Tibial nerve (tissue), 4 donors: Measurements from ENCODE around the gene ACTL7B. TPM values are rescaled to one million over a fixed set of nuclear protein-coding genes. Genes with fewer than 3 reads are reported as not detected.
"Not testable (repeated sequence)": the region's sequence is repeated elsewhere in the genome, so short reads cannot be mapped to it uniquely, and the experiment has no call there.

Experiments used
- DNase-seq, 2 donors: peaks; one replicate each; pipeline ENCODE4 v3.0.0-alpha.2; 2019; ENCODE audit warnings: low spot score in 2 of 2
- H3K27ac ChIP-seq, 4 donors: fragments of 200-600 bp; sonication (generic) in 3 of 4; one replicate each; pipeline ENCODE4 v1.5.1; 2017 to 2019; ENCODE audit warnings: mild to moderate bottlenecking in 1 of 4
- H3K27me3 ChIP-seq, 2 donors: fragments of 200-600 bp; sonication (generic) in 1 of 2; one replicate each; pipeline versions ENCODE4 v1.5.1 to v1.6.0; 2017 to 2019
- H3K36me3 ChIP-seq, 3 donors: fragments of 200-600 bp; sonication (generic); one replicate each; pipeline ENCODE4 v1.5.1; 2018 to 2019
- H3K4me1 ChIP-seq, 4 donors: fragments of 200-600 bp; sonication (generic) in 3 of 4; one replicate each; pipeline ENCODE4 v1.5.1; 2017 to 2019
- H3K4me3 ChIP-seq, 4 donors: fragments of 200-600 bp; sonication (generic) in 3 of 4; one replicate each; pipeline ENCODE4 v1.5.1; 2017 to 2019; ENCODE audit warnings: mild to moderate bottlenecking in 1 of 4, moderate library complexity in 1 of 4
- H3K9me3 ChIP-seq, 4 donors: fragments of 200-600 bp; sonication (generic) in 3 of 4; one replicate each; pipeline ENCODE4 v1.5.1; 2017 to 2019
- CTCF ChIP-seq, 5 experiments: fragments of 200-600 bp in 3 of 5; fragments of 450-650 bp in 2 of 5; sonication (generic) in 3 of 5; IDR thresholded peaks; one replicate each; pipeline ENCODE4 v1.5.1; 2016 to 2019; ENCODE audit warnings: antibody characterized with exemption in 5 of 5, mild to moderate bottlenecking in 3 of 5, moderate library complexity in 2 of 5
- EP300 ChIP-seq, 2 donors: sonication (generic); formaldehyde crosslinking; IDR thresholded peaks; one replicate each; pipeline ENCODE4 v1.6.1; 2017; ENCODE audit warnings: antibody characterized with exemption in 2 of 2, mild to moderate bottlenecking in 1 of 2
- POLR2A ChIP-seq, 2 donors: fragments of 450-650 bp; IDR thresholded peaks; one replicate each; pipeline ENCODE4 v1.6.1; 2017; ENCODE audit warnings: antibody characterized with exemption in 2 of 2, mild to moderate bottlenecking in 2 of 2, moderate library complexity in 2 of 2
- WGBS, 2 donors: methylation state at CpG; one replicate each; pipeline ENCODE4 v1.1.5; 2018; 5-methylcytosine and 5-hydroxymethylcytosine counted together
- total RNA-seq, 4 donors: library from RNA; depleted of rRNA; stranded (reverse); fragments of >200 nt; gene quantifications; one replicate each; pipeline ENCODE4 v1.1.0, GENCODE V29; 2016

ACTL7B gene
- total RNA-seq: not detected

- WGBS, 2 donors: 77 to 82% methylated on average over 5 to 7 of the region's 7 CpGs
- Histone ChIP-seq H3K9me3 (no peaks in the 10 kb centered on the region), H3K36me3 (no peaks in the 10 kb centered on the region), H3K4me3 (no peak within 1 kb of the TSS), H3K4me1 (no peaks in the 10 kb centered on the region), H3K27me3 (no peaks in the 10 kb centered on the region), H3K27ac (no peak within 1 kb of the TSS)
- TF ChIP-seq POLR2A (IDR thresholded peaks at IDR 0.05): no peak
- no peak for TF ChIP-seq CTCF (IDR thresholded peaks at IDR 0.05)
- no peak for TF ChIP-seq EP300 (IDR thresholded peaks at IDR 0.05)
- no peak for DNase-seq
Measured at GRCh38 chr9:108855888-108856287, at the start of gene ACTL7B. ACTL7B (minus strand) TSS chr9:108855986; CDS start chr9:108855930, 56 bp downstream.

- H3K27me3 ChIP-seq: no peaks in the 10 kb centered on the region
- H3K9me3 ChIP-seq: no peaks in the 10 kb centered on the region
- 78 to 79% methylated on average over 2 of the region's 2 CpGs for WGBS, 2 donors
- H3K4me1 ChIP-seq: no peaks in the 10 kb centered on the region
- no peak overlapping the region for H3K4me3 ChIP-seq
- no peak overlapping the region for H3K27ac ChIP-seq
- TF ChIP-seq EP300 (IDR thresholded peaks at IDR 0.05): no peak
- no peak for TF ChIP-seq POLR2A (IDR thresholded peaks at IDR 0.05)
- no peak for TF ChIP-seq CTCF (IDR thresholded peaks at IDR 0.05)
- H3K36me3 ChIP-seq: peaks cover 0 to 96% (median 14%) of the 10 kb centered on the region in 3 donors
- no peak for DNase-seq
Measured at GRCh38 chr9:108905494-108905893, 49.7 kb upstream of the ACTL7B start.

- no peak for DNase-seq
- H3K27ac ChIP-seq: no peak overlapping the region
- no peaks in the 10 kb centered on the region for H3K9me3 ChIP-seq
- H3K36me3 ChIP-seq: peaks cover 0 to 96% (median 17%) of the 10 kb centered on the region in 3 donors
- H3K27me3 ChIP-seq: no peaks in the 10 kb centered on the region
- no peak overlapping the region for H3K4me3 ChIP-seq
- TF ChIP-seq CTCF (IDR thresholded peaks at IDR 0.05) (no peak), POLR2A (IDR thresholded peaks at IDR 0.05) (no peak), EP300 (IDR thresholded peaks at IDR 0.05) (no peak)
- no peaks in the 10 kb centered on the region for H3K4me1 ChIP-seq
- 91 to 96% methylated on average over 3 of the region's 3 CpGs for WGBS, 2 donors
Measured at GRCh38 chr9:108904161-108904560, 48.4 kb upstream of the ACTL7B start.

- Histone ChIP-seq H3K9me3 (no peaks in the 10 kb centered on the region), H3K27me3 (no peaks in the 10 kb centered on the region), H3K36me3 (peaks cover 0 to 96% (median 20%) of the 10 kb centered on the region in 3 donors), H3K4me3 (no peak overlapping the region), H3K27ac (no peak overlapping the region), H3K4me1 (no peaks in the 10 kb centered on the region)
- DNase-seq: no peak
- WGBS, 2 donors: 83 to 88% methylated on average over 2 of the region's 2 CpGs
- TF ChIP-seq CTCF (IDR thresholded peaks at IDR 0.05) (no peak), POLR2A (IDR thresholded peaks at IDR 0.05) (no peak), EP300 (IDR thresholded peaks at IDR 0.05) (no peak)
Measured at GRCh38 chr9:108903420-108904103, 47.8 kb upstream of the ACTL7B start.

GRCh38 chr9:108900176-108900575 lies 44.4 kb upstream of the ACTL7B start:
- DNase-seq: no peak
- 88 to 90% methylated on average over 5 of the region's 5 CpGs for WGBS, 2 donors
- Histone ChIP-seq H3K27ac (no peak overlapping the region), H3K9me3 (no peaks in the 10 kb centered on the region), H3K36me3 (peaks cover 0 to 96% (median 14%) of the 10 kb centered on the region in 3 donors), H3K4me1 (no peaks in the 10 kb centered on the region), H3K4me3 (no peak overlapping the region), H3K27me3 (no peaks in the 10 kb centered on the region)
- TF ChIP-seq CTCF (IDR thresholded peaks at IDR 0.05): no peak
- TF ChIP-seq EP300 (IDR thresholded peaks at IDR 0.05): no peak
- no peak for TF ChIP-seq POLR2A (IDR thresholded peaks at IDR 0.05)

GRCh38 chr9:108899023-108899695 lies 43.4 kb upstream of the ACTL7B start:
- not testable (repeated sequence) for H3K4me3 ChIP-seq
- WGBS, 2 donors: 95 to 98% methylated on average over 8 of the region's 8 CpGs
- peaks cover 0 to 96% (median 17%) of the 10 kb centered on the region in 3 donors for H3K36me3 ChIP-seq

More at GRCh38 chr9:108899023-108899695, 43.4 kb upstream of the ACTL7B start:
- not testable (repeated sequence) for H3K4me1 ChIP-seq, DNase-seq, H3K27me3 ChIP-seq, H3K27ac ChIP-seq, H3K9me3 ChIP-seq
